ENCODE results near the gene DCAF6.

DCAF6 gene

GRCh38 chr1:168099337-168099801 is 162.9 kb downstream of the DCAF6 start:
- Histone ChIP-seq H3K9me3 (ENCODE audit: control insufficient read depth, insufficient read depth, low read length) (no peaks in the 10 kb centered on the region), H3K4me1 (ENCODE audit: control insufficient read depth, insufficient read depth, low read length) (no peaks in the 10 kb centered on the region), H3K27ac (ENCODE audit: low read length) (no peak overlapping the region), H3K27me3 (ENCODE audit: control insufficient read depth, insufficient read depth, low read length) (no peaks in the 10 kb centered on the region), H3K36me3 (ENCODE audit: control insufficient read depth, insufficient read depth, low read length) (no peaks in the 10 kb centered on the region; the same call in 1 of the 2 replicates), H3K4me3 (ENCODE audit: low read length) (no peak overlapping the region)
- no peak for DNase-seq (ENCODE audit: low read depth, low spot score)
- WGBS (ENCODE audit: insufficient coverage, insufficient read length), result no CpG with 5 or more reads among the region's 7 CpGs

- Histone ChIP-seq H3K27me3 (ENCODE audit: control insufficient read depth, insufficient read depth, low read length) (no peaks in the 10 kb centered on the region), H3K9me3 (ENCODE audit: control insufficient read depth, insufficient read depth, low read length) (no peaks in the 10 kb centered on the region), H3K36me3 (ENCODE audit: control insufficient read depth, insufficient read depth, low read length) (no peaks in the 10 kb centered on the region; the same call in 1 of the 2 replicates), H3K4me3 (ENCODE audit: low read length) (no peak overlapping the region), H3K4me1 (ENCODE audit: control insufficient read depth, insufficient read depth, low read length) (no peaks in the 10 kb centered on the region), H3K27ac (ENCODE audit: low read length) (no peak overlapping the region)
- DNase-seq (ENCODE audit: low read depth, low spot score), result no peak
- no CpG with 5 or more reads among the region's 7 CpGs for WGBS (ENCODE audit: insufficient coverage, insufficient read length)
Observed at GRCh38 chr1:168100315-168101002, 164.0 kb downstream of the DCAF6 start.

- no peaks in the 10 kb centered on the region; the same call in 1 of the 2 replicates for H3K36me3 ChIP-seq (ENCODE audit: control insufficient read depth, insufficient read depth, low read length)
- no peak overlapping the region for H3K4me3 ChIP-seq (ENCODE audit: low read length)
- H3K27ac ChIP-seq (ENCODE audit: low read length), result no peak overlapping the region
- DNase-seq (ENCODE audit: low read depth, low spot score), result no peak
- H3K9me3 ChIP-seq (ENCODE audit: control insufficient read depth, insufficient read depth, low read length), result no peaks in the 10 kb centered on the region
- H3K4me1 ChIP-seq (ENCODE audit: control insufficient read depth, insufficient read depth, low read length), result no peaks in the 10 kb centered on the region
- H3K27me3 ChIP-seq (ENCODE audit: control insufficient read depth, insufficient read depth, low read length), result no peaks in the 10 kb centered on the region
- no CpG with 5 or more reads among the region's 8 CpGs for WGBS (ENCODE audit: insufficient coverage, insufficient read length)
Observed at GRCh38 chr1:168101336-168101735, 164.9 kb downstream of the DCAF6 start.

GRCh38 chr1:168102487-168102886 is 166.0 kb downstream of the DCAF6 start:
- no peaks in the 10 kb centered on the region for H3K27me3 ChIP-seq (ENCODE audit: control insufficient read depth, insufficient read depth, low read length)
- no peak overlapping the region for H3K27ac ChIP-seq (ENCODE audit: low read length)
- no peaks in the 10 kb centered on the region for H3K4me1 ChIP-seq (ENCODE audit: control insufficient read depth, insufficient read depth, low read length)
- no CpG with 5 or more reads among the region's 1 CpG for WGBS (ENCODE audit: insufficient coverage, insufficient read length)
- no peaks in the 10 kb centered on the region for H3K9me3 ChIP-seq (ENCODE audit: control insufficient read depth, insufficient read depth, low read length)
- H3K4me3 ChIP-seq (ENCODE audit: low read length), result no peak overlapping the region
- H3K36me3 ChIP-seq (ENCODE audit: control insufficient read depth, insufficient read depth, low read length), result no peaks in the 10 kb centered on the region
- DNase-seq (ENCODE audit: low read depth, low spot score), result no peak

GRCh38 chr1:168104535-168104934 is 168.1 kb downstream of the DCAF6 start:
- no peak overlapping the region for H3K27ac ChIP-seq (ENCODE audit: low read length)
- DNase-seq (ENCODE audit: low read depth, low spot score), result no peak
- WGBS (ENCODE audit: insufficient coverage, insufficient read length), result no CpG with 5 or more reads among the region's 11 CpGs
- no peaks in the 10 kb centered on the region for H3K27me3 ChIP-seq (ENCODE audit: control insufficient read depth, insufficient read depth, low read length)
- H3K36me3 ChIP-seq (ENCODE audit: control insufficient read depth, insufficient read depth, low read length), result no peaks in the 10 kb centered on the region
- H3K4me3 ChIP-seq (ENCODE audit: low read length), result no peak overlapping the region
- H3K9me3 ChIP-seq (ENCODE audit: control insufficient read depth, insufficient read depth, low read length), result no peaks in the 10 kb centered on the region
- no peaks in the 10 kb centered on the region for H3K4me1 ChIP-seq (ENCODE audit: control insufficient read depth, insufficient read depth, low read length)

- Histone ChIP-seq H3K36me3 (ENCODE audit: control insufficient read depth, insufficient read depth, low read length) (no peaks in the 10 kb centered on the region), H3K27me3 (ENCODE audit: control insufficient read depth, insufficient read depth, low read length) (no peaks in the 10 kb centered on the region), H3K4me3 (ENCODE audit: low read length) (no peak overlapping the region), H3K9me3 (ENCODE audit: control insufficient read depth, insufficient read depth, low read length) (no peaks in the 10 kb centered on the region), H3K4me1 (ENCODE audit: control insufficient read depth, insufficient read depth, low read length) (no peaks in the 10 kb centered on the region), H3K27ac (ENCODE audit: low read length) (no peak overlapping the region)
- WGBS (ENCODE audit: insufficient coverage, insufficient read length), result no CpG with 5 or more reads among the region's 6 CpGs
- no peak for DNase-seq (ENCODE audit: low read depth, low spot score)
Observed at GRCh38 chr1:168105846-168106245, 169.4 kb downstream of the DCAF6 start.

- Histone ChIP-seq H3K27ac (ENCODE audit: low read length) (no peak overlapping the region), H3K4me3 (ENCODE audit: low read length) (no peak overlapping the region), H3K9me3 (ENCODE audit: control insufficient read depth, insufficient read depth, low read length) (no peaks in the 10 kb centered on the region), H3K36me3 (ENCODE audit: control insufficient read depth, insufficient read depth, low read length) (no peaks in the 10 kb centered on the region), H3K27me3 (ENCODE audit: control insufficient read depth, insufficient read depth, low read length) (no peaks in the 10 kb centered on the region), H3K4me1 (ENCODE audit: control insufficient read depth, insufficient read depth, low read length) (no peaks in the 10 kb centered on the region)
- no CpG with 5 or more reads among the region's 8 CpGs for WGBS (ENCODE audit: insufficient coverage, insufficient read length)
- no peak for DNase-seq (ENCODE audit: low read depth, low spot score)
Observed at GRCh38 chr1:168106274-168106673, 169.8 kb downstream of the DCAF6 start.

GRCh38 chr1:168110896-168111545 is 174.5 kb downstream of the DCAF6 start:
- Histone ChIP-seq H3K9me3 (ENCODE audit: control insufficient read depth, insufficient read depth, low read length) (no peaks in the 10 kb centered on the region), H3K36me3 (ENCODE audit: control insufficient read depth, insufficient read depth, low read length) (no peaks in the 10 kb centered on the region), H3K4me1 (ENCODE audit: control insufficient read depth, insufficient read depth, low read length) (no peaks in the 10 kb centered on the region), H3K27ac (ENCODE audit: low read length) (no peak overlapping the region), H3K4me3 (ENCODE audit: low read length) (no peak overlapping the region), H3K27me3 (ENCODE audit: control insufficient read depth, insufficient read depth, low read length) (no peaks in the 10 kb centered on the region)
- DNase-seq (ENCODE audit: low read depth, low spot score), result no peak
- no CpG with 5 or more reads among the region's 7 CpGs for WGBS (ENCODE audit: insufficient coverage, insufficient read length)

- H3K4me3 ChIP-seq (ENCODE audit: low read length), result no peak overlapping the region
- no peak overlapping the region for H3K27ac ChIP-seq (ENCODE audit: low read length)
- no peaks in the 10 kb centered on the region; the same call in 1 of the 2 replicates for H3K36me3 ChIP-seq (ENCODE audit: control insufficient read depth, insufficient read depth, low read length)
- no CpG with 5 or more reads among the region's 6 CpGs for WGBS (ENCODE audit: insufficient coverage, insufficient read length)
- no peaks in the 10 kb centered on the region for H3K27me3 ChIP-seq (ENCODE audit: control insufficient read depth, insufficient read depth, low read length)
- H3K9me3 ChIP-seq (ENCODE audit: control insufficient read depth, insufficient read depth, low read length), result no peaks in the 10 kb centered on the region
- no peaks in the 10 kb centered on the region; the same call in 1 of the 2 replicates for H3K4me1 ChIP-seq (ENCODE audit: control insufficient read depth, insufficient read depth, low read length)
- DNase-seq (ENCODE audit: low read depth, low spot score), result no peak
Observed at GRCh38 chr1:168112673-168113305, 176.3 kb downstream of the DCAF6 start.

- no peak for DNase-seq (ENCODE audit: low read depth, low spot score)
- H3K9me3 ChIP-seq (ENCODE audit: control insufficient read depth, insufficient read depth, low read length), result no peaks in the 10 kb centered on the region
- H3K27ac ChIP-seq (ENCODE audit: low read length), result no peak overlapping the region
- H3K4me1 ChIP-seq (ENCODE audit: control insufficient read depth, insufficient read depth, low read length), result no peaks in the 10 kb centered on the region; the same call in 1 of the 2 replicates
- no peak overlapping the region for H3K4me3 ChIP-seq (ENCODE audit: low read length)
- no CpG with 5 or more reads among the region's 6 CpGs for WGBS (ENCODE audit: insufficient coverage, insufficient read length)
- H3K27me3 ChIP-seq (ENCODE audit: control insufficient read depth, insufficient read depth, low read length), result no peaks in the 10 kb centered on the region
- no peaks in the 10 kb centered on the region; the same call in 1 of the 2 replicates for H3K36me3 ChIP-seq (ENCODE audit: control insufficient read depth, insufficient read depth, low read length)
Observed at GRCh38 chr1:168114845-168115244, 178.4 kb downstream of the DCAF6 start.
